NOMO-1 treated with dmso at 0.1 percent for 144 hours (cell line): ENCODE measurements around the gene FMOD.

ENCODE experiments used
- DNase-seq: peaks from one replicate; lab custom pipeline; 2025; ENCODE audit not compliant: unreplicated experiment; lab: John Stamatoyannopoulos, UW

FMOD gene

GRCh38 chr1:203351037-203351625 lies at the start of gene FMOD:
TSS of gene FMOD (minus strand) at chr1:203351122. CDS start at chr1:203348270, 2,852 bp downstream.
- no peak for DNase-seq

GRCh38 chr1:203396595-203397194 lies 45.8 kb upstream of the FMOD start:
- DNase-seq = no peak

GRCh38 chr1:203395751-203396150 lies 44.8 kb upstream of the FMOD start:
- DNase-seq = no peak

- DNase-seq = no peak
Observed at GRCh38 chr1:203390298-203390697, 39.4 kb upstream of the FMOD start.

- no peak for DNase-seq
Observed at GRCh38 chr1:203388683-203389082, 37.8 kb upstream of the FMOD start.

GRCh38 chr1:203382026-203382425 lies 31.1 kb upstream of the FMOD start:
- no peak for DNase-seq

- peak; percentile 69 for DNase-seq
Observed at GRCh38 chr1:203381151-203381751, 30.3 kb upstream of the FMOD start.

- DNase-seq = no peak
Observed at GRCh38 chr1:203380420-203381150, 29.7 kb upstream of the FMOD start.

GRCh38 chr1:203379825-203380224 lies 28.9 kb upstream of the FMOD start:
- DNase-seq = no peak

GRCh38 chr1:203378556-203379245 lies 27.8 kb upstream of the FMOD start:
- DNase-seq = no peak

GRCh38 chr1:203373991-203374390 lies 23.1 kb upstream of the FMOD start:
- DNase-seq = no peak

GRCh38 chr1:203373002-203373401 lies 22.1 kb upstream of the FMOD start:
- no peak for DNase-seq

- DNase-seq = no peak
Observed at GRCh38 chr1:203371288-203371687, 20.4 kb upstream of the FMOD start.

- DNase-seq = peak; percentile 14
Observed at GRCh38 chr1:203369666-203370065, 18.7 kb upstream of the FMOD start.

GRCh38 chr1:203368624-203369451 lies 17.9 kb upstream of the FMOD start:
- peak; percentile 25 for DNase-seq

- DNase-seq = no peak
Observed at GRCh38 chr1:203367057-203367456, 16.1 kb upstream of the FMOD start.

GRCh38 chr1:203366476-203366875 lies 15.6 kb upstream of the FMOD start:
- DNase-seq = no peak

- DNase-seq = no peak
Observed at GRCh38 chr1:203364806-203365205, 13.9 kb upstream of the FMOD start.

GRCh38 chr1:203364094-203364801 lies 13.3 kb upstream of the FMOD start:
- DNase-seq = no peak

GRCh38 chr1:203362720-203363025 lies 11.8 kb upstream of the FMOD start:
- no peak for DNase-seq
